MCF 10A (cell line): ENCODE measurements around the gene LIX1L. TPM values are rescaled to one million over a fixed set of nuclear protein-coding genes. Genes with fewer than 3 reads are reported as not detected.

ENCODE experiments used
- BruUV-seq: library from RNA; stranded (reverse); fragments of 400-500 nt; replicated peaks from 2 replicates; lab custom pipeline; 2021; lab: Mats Ljungman, UMichigan
- CTCF ChIA-PET: fragments of 300-600 bp; sonication (Branson Sonifier 250); formaldehyde crosslinking; extraction: SDS; loops from one replicate; lab custom pipeline; 2021; ENCODE audit warnings: antibody characterized with exemption, inconsistent platforms; lab: Yijun Ruan, JAX
- POLR2A ChIA-PET: fragments of 300-600, 350-650 bp; sonication (Branson Sonifier 250); formaldehyde crosslinking; extraction: SDS; loops from one replicate; lab custom pipeline; 2020; ENCODE audit warnings: antibody characterized with exemption, inconsistent platforms; lab: Yijun Ruan, JAX
- DNase-seq: peaks from one replicate; pipeline ENCODE4 v3.0.0-alpha.2; 2018; ENCODE audit not compliant: unreplicated experiment
- H3K27ac Mint-ChIP-seq: one replicate; pipeline ENCODE4 v1.8.0; 2022; ENCODE audit warnings: mild to moderate bottlenecking, low read depth, mixed read lengths; ENCODE audit not compliant: unreplicated experiment
- H3K27me3 Mint-ChIP-seq: one replicate; pipeline ENCODE4 v1.8.0; 2022; ENCODE audit warnings: mixed read lengths; ENCODE audit not compliant: insufficient read depth, unreplicated experiment
- H3K36me3 Mint-ChIP-seq: one replicate; pipeline ENCODE4 v1.8.0; 2022; ENCODE audit warnings: mild to moderate bottlenecking, moderate library complexity, mixed read lengths; ENCODE audit not compliant: insufficient read depth, unreplicated experiment
- H3K4me1 Mint-ChIP-seq: one replicate; pipeline ENCODE4 v1.8.0; 2022; ENCODE audit warnings: mixed read lengths; ENCODE audit not compliant: insufficient read depth, unreplicated experiment
- H3K4me3 Mint-ChIP-seq: one replicate; pipeline ENCODE4 v1.8.0; 2022; ENCODE audit warnings: mild to moderate bottlenecking, moderate library complexity, mixed read lengths; ENCODE audit not compliant: unreplicated experiment
- H3K9me3 Mint-ChIP-seq: one replicate; pipeline ENCODE4 v1.8.0; 2022; ENCODE audit warnings: mixed read lengths; ENCODE audit not compliant: unreplicated experiment
- intact Hi-C: fragments of 100-400 bp; cut with micrococcal nuclease; formaldehyde crosslinking; loops from 2 replicates; pipeline ENCODE4 v1.14.1; 2022
- total RNA-seq: library from RNA; stranded (reverse); gene quantifications from 2 replicates; pipeline ENCODE4 v1.2.3, GENCODE V29; 2022
- TF ChIP-seq, protein P1 (sequence below): fragments of 200-600 bp; IDR thresholded peaks from one replicate; pipeline ENCODE4 v1.8.0; 2022; ENCODE audit warnings: antibody characterized with exemption, mild to moderate bottlenecking; ENCODE audit not compliant: unreplicated experiment

Gene LIX1L
- total RNA-seq, 1 experiment from 2014 or later = 42.1 TPM

DNA sequence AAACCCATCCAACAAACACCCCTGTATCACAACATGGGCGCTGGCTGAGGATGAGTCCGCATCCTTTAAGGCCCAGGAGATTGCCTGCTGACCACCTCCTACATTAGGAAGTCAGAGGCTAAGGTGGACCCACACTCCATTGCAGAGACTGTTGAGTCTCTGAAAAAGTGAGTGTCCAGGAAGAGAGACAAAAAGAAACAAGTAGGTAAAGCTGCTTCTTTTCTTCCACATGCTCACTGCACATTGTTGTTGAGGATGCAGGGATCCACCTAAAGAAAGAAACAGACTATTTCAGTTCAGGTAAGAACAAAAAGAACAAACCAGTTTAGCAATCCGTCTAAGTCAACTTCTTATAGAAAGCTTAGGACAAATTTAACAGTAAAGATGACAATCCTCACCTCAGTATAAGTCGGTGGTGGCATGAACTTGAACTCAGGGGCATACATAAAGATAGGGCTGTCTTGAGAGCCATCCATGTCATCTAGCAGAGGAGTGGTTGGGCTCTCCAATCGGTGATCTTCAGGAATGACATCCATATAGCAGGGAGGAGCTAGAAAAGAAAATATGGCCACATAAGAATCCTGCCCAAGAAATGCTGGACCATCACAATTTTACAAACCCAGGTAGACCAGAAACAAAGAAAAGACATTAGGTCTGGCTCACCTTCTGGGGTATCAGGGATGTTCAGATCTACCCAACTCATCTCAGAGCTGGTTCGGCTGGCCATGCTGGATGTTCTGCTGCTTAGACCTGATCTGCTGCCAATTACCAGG, 36.0 kb upstream of the LIX1L start:
- ChIA-PET POLR2A (interaction anchor here (0.8 to 28.8 kb wide), 11 partner anchors 7 to 135 kb away, joined by 3 to 1309 read pairs (median 30); partner anchors contain the start of genes ANKRD34A, LIX1L, PEX11B and PIAS3), CTCF (interaction anchor here (0.7 to 24.2 kb wide), 8 partner anchors 15 to 113 kb away, joined by 3 to 773 read pairs (median 4); partner anchors contain the start of genes ANKRD34A, HJV and POLR3GL)
- H3K4me3 Mint-ChIP-seq = peak overlapping the region; percentile 89
- no peak for DNase-seq
- H3K27me3 Mint-ChIP-seq = no peaks in the 10 kb centered on the region
- intact Hi-C loops = no loop called here
- H3K4me1 Mint-ChIP-seq = peaks cover 34% of the 10 kb centered on the region
- peak overlapping the region; percentile 95 for H3K27ac Mint-ChIP-seq
- BruUV-seq = no TSS peak
- H3K9me3 Mint-ChIP-seq = no peaks in the 10 kb centered on the region
- TF ChIP-seq, protein P1, sequence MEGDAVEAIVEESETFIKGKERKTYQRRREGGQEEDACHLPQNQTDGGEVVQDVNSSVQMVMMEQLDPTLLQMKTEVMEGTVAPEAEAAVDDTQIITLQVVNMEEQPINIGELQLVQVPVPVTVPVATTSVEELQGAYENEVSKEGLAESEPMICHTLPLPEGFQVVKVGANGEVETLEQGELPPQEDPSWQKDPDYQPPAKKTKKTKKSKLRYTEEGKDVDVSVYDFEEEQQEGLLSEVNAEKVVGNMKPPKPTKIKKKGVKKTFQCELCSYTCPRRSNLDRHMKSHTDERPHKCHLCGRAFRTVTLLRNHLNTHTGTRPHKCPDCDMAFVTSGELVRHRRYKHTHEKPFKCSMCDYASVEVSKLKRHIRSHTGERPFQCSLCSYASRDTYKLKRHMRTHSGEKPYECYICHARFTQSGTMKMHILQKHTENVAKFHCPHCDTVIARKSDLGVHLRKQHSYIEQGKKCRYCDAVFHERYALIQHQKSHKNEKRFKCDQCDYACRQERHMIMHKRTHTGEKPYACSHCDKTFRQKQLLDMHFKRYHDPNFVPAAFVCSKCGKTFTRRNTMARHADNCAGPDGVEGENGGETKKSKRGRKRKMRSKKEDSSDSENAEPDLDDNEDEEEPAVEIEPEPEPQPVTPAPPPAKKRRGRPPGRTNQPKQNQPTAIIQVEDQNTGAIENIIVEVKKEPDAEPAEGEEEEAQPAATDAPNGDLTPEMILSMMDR = no peak
- peaks cover 72% of the 10 kb centered on the region for H3K36me3 Mint-ChIP-seq

DNA sequence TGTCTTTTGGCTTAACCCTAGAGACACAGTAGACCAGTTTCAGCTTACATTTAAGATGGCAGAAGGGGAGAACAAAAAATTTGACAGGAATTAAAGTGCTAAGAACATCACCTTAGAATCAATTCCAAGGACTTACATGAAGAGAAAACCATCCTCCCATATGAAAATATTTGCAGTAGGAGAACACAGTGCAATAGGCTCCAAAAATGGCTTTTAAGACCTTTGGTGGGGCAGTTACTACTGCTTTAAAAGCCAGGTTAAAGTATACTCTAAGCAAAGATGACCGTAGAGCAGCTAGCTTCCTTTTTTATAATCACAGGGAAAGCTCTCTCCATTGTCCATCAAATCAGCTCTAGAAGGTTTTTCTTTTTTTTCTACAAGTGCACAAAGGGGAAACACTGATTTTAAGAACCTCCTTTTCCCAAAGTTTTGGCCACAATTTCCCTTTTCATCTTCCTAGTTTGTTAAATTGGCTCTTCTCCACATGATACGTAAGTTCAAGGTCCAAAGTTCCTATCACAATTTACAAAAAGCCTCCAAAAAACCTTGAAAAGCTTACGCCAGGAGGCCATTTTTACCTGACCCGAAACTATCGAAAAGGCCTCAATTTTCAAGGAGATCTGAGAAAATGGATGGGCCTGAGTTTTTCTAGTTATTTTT, 35.3 kb upstream of the LIX1L start:
- H3K27ac Mint-ChIP-seq = peak overlapping the region; percentile 95
- ChIA-PET CTCF (interaction anchor here (0.9 to 24.2 kb wide), 6 partner anchors 15 to 102 kb away, joined by 3 to 773 read pairs (median 6); partner anchors contain the start of genes ANKRD34A, HJV and POLR3GL), POLR2A (interaction anchor here (0.6 to 28.8 kb wide), 11 partner anchors 7 to 134 kb away, joined by 3 to 1309 read pairs (median 30); partner anchors contain the start of genes ANKRD34A, LIX1L, PIAS3 and POLR3GL)
- no TSS peak for BruUV-seq
- H3K27me3 Mint-ChIP-seq = no peaks in the 10 kb centered on the region
- TF ChIP-seq, protein P1 = no peak
- H3K4me3 Mint-ChIP-seq = peak overlapping the region; percentile 89
- peaks cover 27% of the 10 kb centered on the region for H3K4me1 Mint-ChIP-seq
- DNase-seq = no peak
- peaks cover 79% of the 10 kb centered on the region for H3K36me3 Mint-ChIP-seq
- intact Hi-C loops = no loop called here
- H3K9me3 Mint-ChIP-seq = no peaks in the 10 kb centered on the region

DNA sequence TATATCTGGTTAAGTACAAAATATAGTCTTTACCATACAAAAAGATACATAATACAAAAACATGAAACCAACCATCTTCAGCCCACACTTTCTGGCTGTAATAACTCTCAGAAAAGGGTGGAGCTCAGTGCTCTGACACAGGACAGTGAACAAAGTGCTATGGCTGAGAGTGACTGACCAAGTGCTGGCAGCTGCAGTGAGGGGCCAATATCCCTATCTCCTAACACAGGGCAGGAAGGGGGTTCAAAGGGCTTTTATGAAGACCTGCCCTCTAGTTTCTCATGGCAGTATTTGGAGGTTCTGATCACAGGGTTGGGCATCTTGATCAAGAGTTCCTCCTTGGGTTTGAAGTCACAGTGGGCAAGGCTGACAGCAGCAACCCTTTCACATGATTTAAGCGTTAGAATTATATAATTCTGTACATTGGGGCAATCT, 34.7 kb upstream of the LIX1L start:
- intact Hi-C loops = no loop called here
- Mint-ChIP-seq H3K9me3 (no peaks in the 10 kb centered on the region), H3K4me3 (peak overlapping the region; percentile 89), H3K27ac (peak overlapping the region; percentile 95), H3K36me3 (peaks cover 79% of the 10 kb centered on the region), H3K4me1 (peaks cover 22% of the 10 kb centered on the region), H3K27me3 (no peaks in the 10 kb centered on the region)
- CTCF ChIA-PET = interaction anchor here (0.9 to 24.2 kb wide), 5 partner anchors 14 to 40 kb away, joined by 4 to 773 read pairs (median 6); partner anchors contain the start of genes ANKRD34A, HJV and POLR3GL
- BruUV-seq = no TSS peak
- TF ChIP-seq, protein P1 = no peak
- POLR2A ChIA-PET = interaction anchor here (0.6 to 28.8 kb wide), 9 partner anchors 6 to 101 kb away, joined by 3 to 1309 read pairs (median 109); partner anchors contain the start of genes ANKRD34A, LIX1L, POLR3GL and RBM8A
- no peak for DNase-seq
